Activated naive CD4-positive, alpha-beta T cell treated with anti-CD3 and anti-CD28 coated beads, Interleukin-2, amount 10 ng/mL, durations not matched to agents 7 days and 5 days (primary cell): ENCODE measurements around the gene TMPRSS6.

ENCODE experiments used
- CTCF ChIA-PET: fragments of 350-600 bp; sonication (Branson Sonifier 250); formaldehyde crosslinking; loops from one replicate; lab custom pipeline; 2021; ENCODE audit warnings: antibody characterized with exemption; lab: Charles Lee
- DNase-seq: peaks from one replicate; pipeline ENCODE4 v3.0.0-alpha.2; 2020
- H3K27ac Mint-ChIP-seq: one replicate; pipeline ENCODE4 v1.8.0; 2021; ENCODE audit warnings: mild to moderate bottlenecking, moderate library complexity, mixed read lengths
- H3K27me3 Mint-ChIP-seq: one replicate; pipeline ENCODE4 v1.8.0; 2021; ENCODE audit warnings: mild to moderate bottlenecking, mixed read lengths
- H3K36me3 Mint-ChIP-seq: one replicate; pipeline ENCODE4 v1.8.0; 2021; ENCODE audit warnings: mixed read lengths
- H3K4me1 Mint-ChIP-seq: one replicate; pipeline ENCODE4 v1.8.0; 2021; ENCODE audit warnings: mixed read lengths
- H3K4me3 Mint-ChIP-seq: one replicate; pipeline ENCODE4 v1.8.0; 2021; ENCODE audit warnings: mild to moderate bottlenecking, moderate library complexity, mixed read lengths
- H3K9me3 Mint-ChIP-seq: one replicate; pipeline ENCODE4 v1.8.0; 2021; ENCODE audit warnings: mixed read lengths

Gene TMPRSS6

GRCh38 chr22:37109242-37109917 lies at the start of gene TMPRSS6:
Gene TMPRSS6 (minus strand): TSS chr22:37109713. CDS start chr22:37103417, 6,296 bp downstream.
- CTCF ChIA-PET = no interaction called here
- Mint-ChIP-seq H3K4me1 (peaks cover 13% of the 10 kb centered on the region), H3K4me3 (no peak within 1 kb of the TSS), H3K27me3 (peaks cover 15% of the 10 kb centered on the region), H3K27ac (no peak within 1 kb of the TSS), H3K36me3 (no peaks in the 10 kb centered on the region), H3K9me3 (no peaks in the 10 kb centered on the region)
- DNase-seq = no peak

GRCh38 chr22:37158963-37159290 lies 49.4 kb upstream of the TMPRSS6 start:
- peaks cover 3% of the 10 kb centered on the region for H3K27me3 Mint-ChIP-seq
- H3K36me3 Mint-ChIP-seq = peaks cover 2% of the 10 kb centered on the region
- peaks cover 69% of the 10 kb centered on the region for H3K4me1 Mint-ChIP-seq
- CTCF ChIA-PET = no interaction called here
- peaks cover 5% of the 10 kb centered on the region for H3K9me3 Mint-ChIP-seq
- no peak for DNase-seq
- H3K27ac Mint-ChIP-seq = peak overlapping the region; percentile 19
- no peak overlapping the region for H3K4me3 Mint-ChIP-seq

- Mint-ChIP-seq H3K4me3 (no peak overlapping the region), H3K36me3 (peaks cover 2% of the 10 kb centered on the region), H3K4me1 (peaks cover 56% of the 10 kb centered on the region), H3K9me3 (peaks cover 5% of the 10 kb centered on the region), H3K27me3 (peaks cover 3% of the 10 kb centered on the region), H3K27ac (no peak overlapping the region)
- CTCF ChIA-PET = interaction anchor here (1.0 kb wide), 1 partner anchor 8 kb away, joined by 3 read pairs; no protein-coding TSS in a partner anchor
- DNase-seq = no peak
Observed at GRCh38 chr22:37157516-37158285, 48.2 kb upstream of the TMPRSS6 start.

GRCh38 chr22:37156686-37157435 lies 47.3 kb upstream of the TMPRSS6 start:
- no peak overlapping the region for H3K27ac Mint-ChIP-seq
- peaks cover 2% of the 10 kb centered on the region for H3K36me3 Mint-ChIP-seq
- H3K27me3 Mint-ChIP-seq = peaks cover 3% of the 10 kb centered on the region
- peaks cover 5% of the 10 kb centered on the region for H3K9me3 Mint-ChIP-seq
- no peak overlapping the region for H3K4me3 Mint-ChIP-seq
- CTCF ChIA-PET = interaction anchor here (0.7 to 1.2 kb wide), 4 partner anchors 8 to 30 kb away, joined by 3 to 4 read pairs (median 3); no protein-coding TSS in a partner anchor
- no peak for DNase-seq
- peaks cover 48% of the 10 kb centered on the region for H3K4me1 Mint-ChIP-seq

GRCh38 chr22:37155971-37156370 lies 46.5 kb upstream of the TMPRSS6 start:
- H3K36me3 Mint-ChIP-seq = peaks cover 2% of the 10 kb centered on the region
- peaks cover 45% of the 10 kb centered on the region for H3K4me1 Mint-ChIP-seq
- peaks cover 3% of the 10 kb centered on the region for H3K27me3 Mint-ChIP-seq
- CTCF ChIA-PET = interaction anchor here (1.2 kb wide), 2 partner anchors 10 to 29 kb away, joined by 3 to 4 read pairs; no protein-coding TSS in a partner anchor
- H3K9me3 Mint-ChIP-seq = peaks cover 3% of the 10 kb centered on the region
- no peak overlapping the region for H3K4me3 Mint-ChIP-seq
- no peak overlapping the region for H3K27ac Mint-ChIP-seq
- no peak for DNase-seq

GRCh38 chr22:37154925-37155712 lies 45.6 kb upstream of the TMPRSS6 start:
- Mint-ChIP-seq H3K4me3 (no peak overlapping the region), H3K27me3 (peaks cover 3% of the 10 kb centered on the region), H3K27ac (no peak overlapping the region), H3K4me1 (peaks cover 50% of the 10 kb centered on the region), H3K36me3 (peaks cover 6% of the 10 kb centered on the region), H3K9me3 (peaks cover 8% of the 10 kb centered on the region)
- DNase-seq = no peak
- CTCF ChIA-PET = no interaction called here

GRCh38 chr22:37153901-37154300 lies 44.4 kb upstream of the TMPRSS6 start:
- peaks cover 8% of the 10 kb centered on the region for H3K9me3 Mint-ChIP-seq
- H3K27ac Mint-ChIP-seq = no peak overlapping the region
- H3K27me3 Mint-ChIP-seq = no peaks in the 10 kb centered on the region
- no peak overlapping the region for H3K4me3 Mint-ChIP-seq
- CTCF ChIA-PET = no interaction called here
- DNase-seq = no peak
- peaks cover 10% of the 10 kb centered on the region for H3K36me3 Mint-ChIP-seq
- peaks cover 47% of the 10 kb centered on the region for H3K4me1 Mint-ChIP-seq

- CTCF ChIA-PET = interaction anchor here (4.8 to 8.9 kb wide), 2 partner anchors 12 to 27 kb away, joined by 56 to 103 read pairs; no protein-coding TSS in a partner anchor
- H3K4me3 Mint-ChIP-seq = no peak overlapping the region
- no peak overlapping the region for H3K27ac Mint-ChIP-seq
- no peaks in the 10 kb centered on the region for H3K27me3 Mint-ChIP-seq
- peaks cover 26% of the 10 kb centered on the region for H3K36me3 Mint-ChIP-seq
- peaks cover 8% of the 10 kb centered on the region for H3K9me3 Mint-ChIP-seq
- H3K4me1 Mint-ChIP-seq = peaks cover 57% of the 10 kb centered on the region
- DNase-seq = no peak
Observed at GRCh38 chr22:37151401-37151800, 41.9 kb upstream of the TMPRSS6 start.

GRCh38 chr22:37150701-37151100 lies 41.2 kb upstream of the TMPRSS6 start:
- H3K27ac Mint-ChIP-seq = peak overlapping the region; percentile 80
- peak overlapping the region; percentile 52 for H3K4me3 Mint-ChIP-seq
- CTCF ChIA-PET = interaction anchor here (1.2 to 8.9 kb wide), 5 partner anchors 13 to 150 kb away, joined by 3 to 103 read pairs (median 19); no protein-coding TSS in a partner anchor
- DNase-seq = no peak
- H3K4me1 Mint-ChIP-seq = peaks cover 59% of the 10 kb centered on the region
- no peaks in the 10 kb centered on the region for H3K27me3 Mint-ChIP-seq
- H3K9me3 Mint-ChIP-seq = peaks cover 8% of the 10 kb centered on the region
- H3K36me3 Mint-ChIP-seq = peaks cover 33% of the 10 kb centered on the region

GRCh38 chr22:37148742-37149665 lies 39.5 kb upstream of the TMPRSS6 start:
- DNase-seq = no peak
- CTCF ChIA-PET = interaction anchor here (0.7 to 8.9 kb wide), 13 partner anchors 9 to 103 kb away, joined by 3 to 103 read pairs (median 7); no protein-coding TSS in a partner anchor
- H3K9me3 Mint-ChIP-seq = peaks cover 8% of the 10 kb centered on the region
- H3K4me3 Mint-ChIP-seq = peak overlapping the region; percentile 88
- H3K36me3 Mint-ChIP-seq = peaks cover 38% of the 10 kb centered on the region
- H3K27me3 Mint-ChIP-seq = no peaks in the 10 kb centered on the region
- peak overlapping the region; percentile 93 for H3K27ac Mint-ChIP-seq
- H3K4me1 Mint-ChIP-seq = peaks cover 64% of the 10 kb centered on the region

- no peaks in the 10 kb centered on the region for H3K27me3 Mint-ChIP-seq
- H3K36me3 Mint-ChIP-seq = peaks cover 47% of the 10 kb centered on the region
- peaks cover 70% of the 10 kb centered on the region for H3K4me1 Mint-ChIP-seq
- DNase-seq = peak; percentile 58
- H3K27ac Mint-ChIP-seq = peak overlapping the region; percentile 93
- H3K4me3 Mint-ChIP-seq = peak overlapping the region; percentile 88
- peaks cover 8% of the 10 kb centered on the region for H3K9me3 Mint-ChIP-seq
- CTCF ChIA-PET = interaction anchor here (1.2 to 8.9 kb wide), 13 partner anchors 10 to 142 kb away, joined by 3 to 103 read pairs (median 6); no protein-coding TSS in a partner anchor
Observed at GRCh38 chr22:37148031-37148651, 38.6 kb upstream of the TMPRSS6 start.
